ENCODE measurements around the gene CEACAM4.
"Not testable (repeated sequence)": the region's sequence is repeated elsewhere in the genome, so short reads cannot be mapped to it uniquely, and the experiment has no call there.

CEACAM4 gene

GRCh38 chr19:41626877-41627276, at the start of gene CEACAM4:
CEACAM4 (minus strand) TSS chr19:41627074; CDS start chr19:41626963, 111 bp downstream.
- Histone ChIP-seq H3K9me3 (ENCODE audit: control insufficient read depth, low read depth, low read length) (peaks cover 6% of the 10 kb centered on the region), H3K4me1 (ENCODE audit: control insufficient read depth, low read depth, low read length) (no peaks in the 10 kb centered on the region), H3K27ac (ENCODE audit: low read length) (no peak within 1 kb of the TSS), H3K4me3 (ENCODE audit: low read length) (no peak within 1 kb of the TSS), H3K27me3 (ENCODE audit: control insufficient read depth, insufficient read depth, low read length) (no peaks in the 10 kb centered on the region), H3K9ac (ENCODE audit: low read length) (no peak within 1 kb of the TSS), H3K36me3 (ENCODE audit: control insufficient read depth, low read depth, low read length) (no peaks in the 10 kb centered on the region)

GRCh38 chr19:41671486-41671885, 44.6 kb upstream of the CEACAM4 start:
- Histone ChIP-seq H3K9ac (ENCODE audit: low read length) (no peak overlapping the region), H3K36me3 (ENCODE audit: control insufficient read depth, low read depth, low read length) (no peaks in the 10 kb centered on the region), H3K4me1 (ENCODE audit: control insufficient read depth, low read depth, low read length) (no peaks in the 10 kb centered on the region), H3K4me3 (ENCODE audit: low read length) (no peak overlapping the region), H3K27ac (ENCODE audit: low read length) (no peak overlapping the region), H3K9me3 (ENCODE audit: control insufficient read depth, low read depth, low read length) (no peaks in the 10 kb centered on the region), H3K27me3 (ENCODE audit: control insufficient read depth, insufficient read depth, low read length) (peaks cover 7% of the 10 kb centered on the region)

- H3K36me3 ChIP-seq (ENCODE audit: control insufficient read depth, low read depth, low read length), result no peaks in the 10 kb centered on the region
- peaks cover 7% of the 10 kb centered on the region for H3K27me3 ChIP-seq (ENCODE audit: control insufficient read depth, insufficient read depth, low read length)
- H3K4me1 ChIP-seq (ENCODE audit: control insufficient read depth, low read depth, low read length), result no peaks in the 10 kb centered on the region
- no peak overlapping the region for H3K9ac ChIP-seq (ENCODE audit: low read length)
- H3K4me3 ChIP-seq (ENCODE audit: low read length), result no peak overlapping the region
- peaks cover 5% of the 10 kb centered on the region for H3K9me3 ChIP-seq (ENCODE audit: control insufficient read depth, low read depth, low read length)
- H3K27ac ChIP-seq (ENCODE audit: low read length), result no peak overlapping the region
These were observed 43.9 kb upstream of the CEACAM4 start for GRCh38 chr19:41670755-41671154.

GRCh38 chr19:41668315-41668714, 41.4 kb upstream of the CEACAM4 start:
- no peak overlapping the region for H3K4me3 ChIP-seq (ENCODE audit: low read length)
- no peak overlapping the region for H3K9ac ChIP-seq (ENCODE audit: low read length)
- H3K36me3 ChIP-seq (ENCODE audit: control insufficient read depth, low read depth, low read length), result no peaks in the 10 kb centered on the region
- no peak overlapping the region for H3K27ac ChIP-seq (ENCODE audit: low read length)
- peaks cover 9% of the 10 kb centered on the region for H3K9me3 ChIP-seq (ENCODE audit: control insufficient read depth, low read depth, low read length)
- H3K27me3 ChIP-seq (ENCODE audit: control insufficient read depth, insufficient read depth, low read length), result no peaks in the 10 kb centered on the region
- no peaks in the 10 kb centered on the region for H3K4me1 ChIP-seq (ENCODE audit: control insufficient read depth, low read depth, low read length)

- Histone ChIP-seq H3K27me3 (ENCODE audit: control insufficient read depth, insufficient read depth, low read length) (no peaks in the 10 kb centered on the region), H3K9me3 (ENCODE audit: control insufficient read depth, low read depth, low read length) (peaks cover 9% of the 10 kb centered on the region), H3K4me3 (ENCODE audit: low read length) (no peak overlapping the region), H3K27ac (ENCODE audit: low read length) (no peak overlapping the region), H3K36me3 (ENCODE audit: control insufficient read depth, low read depth, low read length) (no peaks in the 10 kb centered on the region), H3K4me1 (ENCODE audit: control insufficient read depth, low read depth, low read length) (no peaks in the 10 kb centered on the region), H3K9ac (ENCODE audit: low read length) (no peak overlapping the region)
These were observed 39.2 kb upstream of the CEACAM4 start for GRCh38 chr19:41666075-41666474.

- no peak overlapping the region for H3K9ac ChIP-seq (ENCODE audit: low read length)
- no peak overlapping the region for H3K4me3 ChIP-seq (ENCODE audit: low read length)
- H3K27me3 ChIP-seq (ENCODE audit: control insufficient read depth, insufficient read depth, low read length), result no peaks in the 10 kb centered on the region
- no peaks in the 10 kb centered on the region for H3K9me3 ChIP-seq (ENCODE audit: control insufficient read depth, low read depth, low read length)
- no peaks in the 10 kb centered on the region for H3K36me3 ChIP-seq (ENCODE audit: control insufficient read depth, low read depth, low read length)
- H3K27ac ChIP-seq (ENCODE audit: low read length), result no peak overlapping the region
- peaks cover 10% of the 10 kb centered on the region for H3K4me1 ChIP-seq (ENCODE audit: control insufficient read depth, low read depth, low read length)
These were observed 30.3 kb upstream of the CEACAM4 start for GRCh38 chr19:41657157-41657556.

GRCh38 chr19:41656756-41657155, 29.9 kb upstream of the CEACAM4 start:
- peaks cover 13% of the 10 kb centered on the region for H3K4me1 ChIP-seq (ENCODE audit: control insufficient read depth, low read depth, low read length)
- H3K27me3 ChIP-seq (ENCODE audit: control insufficient read depth, insufficient read depth, low read length); H3K9me3 ChIP-seq (ENCODE audit: control insufficient read depth, low read depth, low read length); H3K4me3 ChIP-seq (ENCODE audit: low read length); H3K27ac ChIP-seq (ENCODE audit: low read length); H3K36me3 ChIP-seq (ENCODE audit: control insufficient read depth, low read depth, low read length); H3K9ac ChIP-seq (ENCODE audit: low read length): not testable (repeated sequence)

GRCh38 chr19:41652250-41652649, 25.4 kb upstream of the CEACAM4 start:
- Histone ChIP-seq H3K27me3 (ENCODE audit: control insufficient read depth, insufficient read depth, low read length) (no peaks in the 10 kb centered on the region), H3K4me1 (ENCODE audit: control insufficient read depth, low read depth, low read length) (peaks cover 23% of the 10 kb centered on the region), H3K36me3 (ENCODE audit: control insufficient read depth, low read depth, low read length) (no peaks in the 10 kb centered on the region), H3K27ac (ENCODE audit: low read length) (no peak overlapping the region), H3K9me3 (ENCODE audit: control insufficient read depth, low read depth, low read length) (no peaks in the 10 kb centered on the region), H3K9ac (ENCODE audit: low read length) (no peak overlapping the region), H3K4me3 (ENCODE audit: low read length) (peak overlapping the region; percentile 7)

- H3K27me3 ChIP-seq (ENCODE audit: control insufficient read depth, insufficient read depth, low read length), result no peaks in the 10 kb centered on the region
- H3K9ac ChIP-seq (ENCODE audit: low read length), result no peak overlapping the region
These were observed 23.0 kb upstream of the CEACAM4 start for GRCh38 chr19:41649827-41650226.

GRCh38 chr19:41646589-41647204, 19.8 kb upstream of the CEACAM4 start:
- Histone ChIP-seq H3K9me3 (ENCODE audit: control insufficient read depth, low read depth, low read length) (no peaks in the 10 kb centered on the region), H3K36me3 (ENCODE audit: control insufficient read depth, low read depth, low read length) (no peaks in the 10 kb centered on the region), H3K4me3 (ENCODE audit: low read length) (no peak overlapping the region), H3K4me1 (ENCODE audit: control insufficient read depth, low read depth, low read length) (peaks cover 11% of the 10 kb centered on the region), H3K27ac (ENCODE audit: low read length) (no peak overlapping the region), H3K27me3 (ENCODE audit: control insufficient read depth, insufficient read depth, low read length) (no peaks in the 10 kb centered on the region), H3K9ac (ENCODE audit: low read length) (no peak overlapping the region)

More at GRCh38 chr19:41649827-41650226, 23.0 kb upstream of the CEACAM4 start:
- H3K36me3 ChIP-seq (ENCODE audit: control insufficient read depth, low read depth, low read length), result no peaks in the 10 kb centered on the region
- H3K4me1 ChIP-seq (ENCODE audit: control insufficient read depth, low read depth, low read length), result peaks cover 23% of the 10 kb centered on the region
- H3K9me3 ChIP-seq (ENCODE audit: control insufficient read depth, low read depth, low read length), result no peaks in the 10 kb centered on the region
- H3K27ac ChIP-seq (ENCODE audit: low read length), result no peak overlapping the region
- no peak overlapping the region for H3K4me3 ChIP-seq (ENCODE audit: low read length)

GRCh38 chr19:41641879-41642485, 15.1 kb upstream of the CEACAM4 start:
- H3K27ac ChIP-seq (ENCODE audit: low read length), result no peak overlapping the region
- no peaks in the 10 kb centered on the region for H3K27me3 ChIP-seq (ENCODE audit: control insufficient read depth, insufficient read depth, low read length)
- H3K9ac ChIP-seq (ENCODE audit: low read length), result no peak overlapping the region
- no peaks in the 10 kb centered on the region for H3K9me3 ChIP-seq (ENCODE audit: control insufficient read depth, low read depth, low read length)
- no peaks in the 10 kb centered on the region for H3K36me3 ChIP-seq (ENCODE audit: control insufficient read depth, low read depth, low read length)
- no peaks in the 10 kb centered on the region for H3K4me1 ChIP-seq (ENCODE audit: control insufficient read depth, low read depth, low read length)
- H3K4me3 ChIP-seq (ENCODE audit: low read length), result no peak overlapping the region

- Histone ChIP-seq H3K4me1 (ENCODE audit: control insufficient read depth, low read depth, low read length) (no peaks in the 10 kb centered on the region), H3K27me3 (ENCODE audit: control insufficient read depth, insufficient read depth, low read length) (no peaks in the 10 kb centered on the region), H3K9ac (ENCODE audit: low read length) (no peak overlapping the region), H3K9me3 (ENCODE audit: control insufficient read depth, low read depth, low read length) (no peaks in the 10 kb centered on the region), H3K4me3 (ENCODE audit: low read length) (no peak overlapping the region), H3K27ac (ENCODE audit: low read length) (no peak overlapping the region), H3K36me3 (ENCODE audit: control insufficient read depth, low read depth, low read length) (no peaks in the 10 kb centered on the region)
These were observed 11.8 kb upstream of the CEACAM4 start for GRCh38 chr19:41638641-41639081.
